NCI-H2029 treated with DMSO at 0.1 percent for 48 hours (cell line): ENCODE results near the gene MMRN2.
"Not testable (repeated sequence)": the region's sequence is repeated elsewhere in the genome, so short reads cannot be mapped to it uniquely, and the experiment has no call there.

Experiments used
- DNase-seq: peaks from one replicate; lab custom pipeline; 2025; lab: John Stamatoyannopoulos, UW

Gene MMRN2

DNA sequence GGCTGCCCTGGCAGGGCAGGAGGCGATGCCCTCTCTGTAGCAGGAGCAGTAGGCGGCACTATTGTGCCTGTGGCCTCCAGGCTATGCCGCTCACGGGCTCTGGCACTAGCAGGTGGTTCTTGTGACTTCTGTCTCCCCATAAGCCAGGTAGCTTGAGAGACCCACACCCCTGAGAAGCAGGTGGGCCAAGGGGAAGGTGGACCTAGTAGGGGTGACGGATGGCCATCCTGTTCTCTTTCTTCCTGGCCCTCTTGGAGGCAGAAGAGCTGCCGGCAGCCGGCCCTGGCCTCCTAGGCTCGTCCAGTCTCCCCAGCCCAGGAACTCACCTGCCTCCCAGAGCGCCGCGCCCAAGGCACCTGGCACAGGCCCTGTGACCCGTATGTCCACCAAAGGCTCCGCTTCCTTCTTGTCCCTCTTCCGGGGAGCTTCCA is 15.4 kb downstream of the MMRN2 start:
- no peak for DNase-seq

DNA sequence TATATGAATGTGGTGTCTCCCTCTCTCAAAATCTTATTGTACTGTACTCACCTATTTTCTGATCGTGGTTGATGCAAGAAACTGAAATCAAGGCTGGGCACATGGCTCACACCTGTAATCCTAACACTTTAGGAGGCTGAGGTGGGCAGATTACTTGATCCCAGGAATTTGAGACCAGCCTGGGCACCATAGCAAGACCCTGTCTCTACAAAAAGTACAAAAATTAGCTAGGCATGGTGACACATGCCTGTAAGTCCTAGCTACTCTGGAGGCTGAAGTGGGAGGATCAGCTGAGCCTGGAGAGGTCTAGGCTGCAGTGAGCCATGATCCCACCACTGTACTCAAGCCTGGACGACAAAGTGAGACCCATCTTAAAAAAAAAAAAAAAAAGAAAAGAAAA is 16.0 kb downstream of the MMRN2 start:
- DNase-seq = no peak

DNA sequence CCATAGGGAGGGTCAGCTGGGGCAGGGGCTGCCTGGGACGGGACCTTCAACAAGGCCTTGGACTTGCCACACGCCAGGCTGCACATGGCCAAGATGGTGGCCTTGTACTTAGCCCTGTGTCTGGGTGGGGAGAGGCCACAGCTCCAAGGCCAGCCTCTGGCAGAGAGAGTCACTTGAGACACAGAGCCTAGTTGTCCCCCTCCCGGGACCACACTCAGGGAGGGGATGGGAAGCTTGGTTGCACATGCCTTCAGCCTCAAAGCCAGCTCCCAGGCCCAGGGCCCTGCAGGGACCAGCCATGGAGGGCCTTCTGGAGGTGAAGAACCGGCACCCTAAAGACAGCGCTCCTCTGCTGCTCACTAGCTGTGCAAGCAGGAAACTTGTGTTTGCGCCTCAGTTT is 16.7 kb downstream of the MMRN2 start:
- DNase-seq = no peak

DNA sequence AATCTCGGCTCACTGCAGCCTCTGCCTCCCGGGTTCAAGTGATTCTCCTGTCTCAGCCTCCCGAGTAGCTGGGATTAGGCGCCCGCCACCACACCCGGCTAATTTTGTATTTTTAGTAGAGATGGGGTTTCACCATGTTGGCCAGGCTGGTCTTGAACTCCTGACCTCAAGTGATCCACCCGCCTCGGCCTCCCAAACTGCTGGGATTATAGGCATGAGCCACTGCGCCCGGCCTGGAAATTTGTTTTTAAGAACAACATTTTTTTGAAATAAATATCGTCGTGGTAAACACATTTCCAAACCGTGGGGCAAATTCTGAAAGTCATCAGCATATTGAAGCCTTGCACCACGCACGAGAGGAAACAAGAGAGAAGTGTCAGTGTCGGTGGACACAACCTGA is 17.3 kb downstream of the MMRN2 start:
- not testable (repeated sequence) for DNase-seq

DNA sequence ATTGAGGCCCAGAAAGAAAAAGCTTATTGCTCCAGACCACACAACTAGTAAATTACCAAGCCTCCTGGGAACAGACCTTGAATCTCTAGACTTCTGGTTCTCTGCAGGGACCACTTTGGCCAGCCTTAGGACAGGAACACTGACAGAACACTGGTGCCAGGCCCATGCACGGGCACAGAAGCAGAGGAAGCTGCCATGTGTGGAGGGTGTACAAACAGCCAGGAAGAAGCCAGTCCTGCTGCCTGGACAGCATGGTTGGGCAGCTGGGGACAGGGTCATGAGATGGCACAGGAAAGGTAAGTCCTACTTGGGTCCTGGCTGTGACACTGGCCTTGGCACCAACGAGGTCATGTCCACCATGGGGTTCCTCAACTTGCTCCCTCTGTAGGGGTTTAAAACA is 19.2 kb downstream of the MMRN2 start:
- DNase-seq = no peak

DNA sequence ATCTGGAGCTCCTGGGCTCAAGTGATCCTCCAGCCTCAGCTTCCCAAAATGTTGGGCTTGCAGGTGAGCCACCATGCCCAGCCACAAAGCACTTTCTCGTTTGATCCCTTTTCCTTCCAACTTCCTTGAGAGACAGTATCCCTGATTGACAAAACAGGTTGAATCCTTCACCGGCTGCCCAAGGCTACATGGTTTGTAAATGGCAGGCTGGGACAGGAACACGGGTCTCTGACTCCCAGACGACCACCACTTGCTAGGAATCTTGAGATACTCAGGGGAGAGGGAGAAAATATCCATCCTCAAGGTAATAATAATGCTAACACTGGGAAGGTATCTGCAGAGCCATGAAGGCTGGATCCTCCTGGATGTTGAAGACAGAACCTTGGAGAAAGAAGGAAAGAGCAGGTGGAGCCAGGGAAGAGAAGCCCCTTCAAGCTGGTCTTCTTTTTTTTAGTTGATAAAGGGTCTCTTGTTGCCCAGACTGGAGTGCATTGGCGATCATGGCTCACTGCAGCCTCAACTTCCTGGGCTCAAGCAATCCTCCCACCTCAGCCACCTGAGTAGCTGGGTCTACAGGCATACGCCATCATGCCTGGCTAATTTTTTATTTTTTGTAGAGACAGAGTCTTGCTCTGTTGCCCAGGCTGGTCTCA is 19.8 kb downstream of the MMRN2 start:
- DNase-seq = no peak

DNA sequence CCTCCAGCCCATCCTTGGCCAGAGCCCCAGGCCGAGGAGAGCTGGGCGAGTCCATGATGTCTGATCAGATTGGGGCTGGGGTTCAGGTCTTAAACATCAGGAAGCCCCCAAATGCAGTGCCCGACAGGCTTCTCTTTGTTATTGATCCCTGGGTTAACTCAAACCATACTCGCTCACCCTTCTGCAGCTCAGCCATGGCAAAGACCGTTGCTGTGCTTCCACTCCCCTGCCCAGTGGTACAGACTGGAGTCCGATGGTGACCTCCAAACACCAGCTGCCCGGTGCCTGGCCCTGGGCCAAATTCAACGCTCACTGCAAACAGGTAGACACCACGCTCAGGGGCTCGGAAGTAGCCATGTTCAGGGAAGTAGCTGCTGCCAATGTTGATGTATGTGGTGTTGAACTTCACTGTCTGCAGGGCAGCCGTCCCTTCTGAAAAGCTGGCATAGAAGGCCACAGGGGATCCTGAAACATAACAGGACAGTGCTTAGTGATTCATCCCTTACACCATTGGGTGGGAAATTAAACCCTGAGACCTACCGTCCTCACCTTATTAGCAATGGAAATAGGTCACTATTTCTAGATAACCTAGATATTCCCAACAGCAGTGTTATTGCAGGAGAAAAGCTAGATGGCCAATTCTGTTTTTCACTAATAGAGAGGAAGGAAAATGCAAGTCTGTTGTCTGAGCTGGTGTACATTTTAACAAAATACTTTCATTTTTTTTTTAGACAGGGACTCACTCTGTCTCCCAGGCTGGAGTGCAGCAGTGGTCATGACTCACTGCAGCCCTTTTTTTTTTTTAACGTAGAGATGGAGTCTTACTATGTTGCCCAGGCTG is 20.5 kb downstream of the MMRN2 start:
- DNase-seq = no peak

DNA sequence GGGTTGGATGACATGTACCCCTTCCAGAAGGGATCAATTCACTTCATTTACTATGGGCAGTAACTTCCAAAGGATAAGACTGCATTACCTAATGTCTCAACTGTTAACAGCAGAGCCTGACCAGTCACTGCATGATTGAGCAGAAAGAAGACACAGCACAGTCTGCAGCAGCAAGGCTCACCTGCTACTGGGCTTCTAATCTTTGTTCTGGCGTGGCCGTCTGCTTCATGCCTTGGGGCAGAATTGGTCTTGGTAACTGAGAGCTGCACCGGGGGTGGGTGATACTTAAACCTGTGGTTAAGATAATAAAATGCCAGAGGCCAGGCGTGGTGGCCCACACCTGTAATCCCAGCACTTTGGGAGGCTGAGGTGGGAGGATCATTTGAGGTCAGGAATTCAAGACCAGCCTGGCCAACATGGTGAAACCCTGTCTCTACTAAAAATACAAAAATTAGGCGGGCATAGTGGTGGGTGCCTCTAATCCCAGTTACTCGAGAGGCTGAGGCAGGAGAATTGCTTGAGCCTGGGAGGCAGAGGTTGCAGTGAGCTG is 23.2 kb downstream of the MMRN2 start:
- not testable (repeated sequence) for DNase-seq

DNA sequence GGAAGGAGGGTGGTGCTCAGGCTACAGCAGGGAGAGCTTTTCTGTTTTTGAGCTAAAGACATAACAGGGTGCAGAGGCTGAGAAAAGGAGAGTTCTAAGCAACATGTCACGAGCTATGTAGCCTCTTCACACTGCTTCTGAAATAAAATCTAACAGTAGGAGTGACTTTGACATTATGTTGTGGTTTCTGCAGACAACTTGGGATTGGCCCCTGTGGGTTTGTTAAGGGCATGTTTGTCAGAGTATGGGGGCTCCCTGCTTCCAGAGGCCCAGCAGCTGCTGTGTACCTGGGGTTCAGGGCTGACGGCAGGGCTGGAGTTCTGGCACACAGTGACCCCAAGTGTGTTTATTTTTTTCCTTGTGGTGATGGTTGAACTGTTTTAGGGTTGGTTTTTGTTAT is 24.7 kb downstream of the MMRN2 start:
- no peak for DNase-seq

DNA sequence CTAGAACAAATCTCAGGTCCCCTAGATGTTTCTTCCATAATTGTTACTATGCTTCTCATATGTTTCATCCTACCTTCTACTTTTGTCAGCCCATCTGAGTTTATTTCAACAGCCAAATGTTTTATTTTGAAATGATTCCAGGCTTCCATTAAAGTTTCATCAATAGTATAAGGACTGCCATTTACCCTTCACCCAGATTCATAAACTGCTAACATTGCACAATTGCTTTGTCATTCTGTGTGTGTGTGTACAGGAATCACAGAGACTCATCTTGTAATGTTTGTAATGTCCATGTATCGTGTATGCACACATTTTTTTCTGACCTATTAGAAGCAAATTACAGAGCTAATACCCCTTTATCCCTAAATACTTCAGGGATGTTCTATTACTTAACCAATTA is 25.5 kb downstream of the MMRN2 start:
- DNase-seq = no peak

DNA sequence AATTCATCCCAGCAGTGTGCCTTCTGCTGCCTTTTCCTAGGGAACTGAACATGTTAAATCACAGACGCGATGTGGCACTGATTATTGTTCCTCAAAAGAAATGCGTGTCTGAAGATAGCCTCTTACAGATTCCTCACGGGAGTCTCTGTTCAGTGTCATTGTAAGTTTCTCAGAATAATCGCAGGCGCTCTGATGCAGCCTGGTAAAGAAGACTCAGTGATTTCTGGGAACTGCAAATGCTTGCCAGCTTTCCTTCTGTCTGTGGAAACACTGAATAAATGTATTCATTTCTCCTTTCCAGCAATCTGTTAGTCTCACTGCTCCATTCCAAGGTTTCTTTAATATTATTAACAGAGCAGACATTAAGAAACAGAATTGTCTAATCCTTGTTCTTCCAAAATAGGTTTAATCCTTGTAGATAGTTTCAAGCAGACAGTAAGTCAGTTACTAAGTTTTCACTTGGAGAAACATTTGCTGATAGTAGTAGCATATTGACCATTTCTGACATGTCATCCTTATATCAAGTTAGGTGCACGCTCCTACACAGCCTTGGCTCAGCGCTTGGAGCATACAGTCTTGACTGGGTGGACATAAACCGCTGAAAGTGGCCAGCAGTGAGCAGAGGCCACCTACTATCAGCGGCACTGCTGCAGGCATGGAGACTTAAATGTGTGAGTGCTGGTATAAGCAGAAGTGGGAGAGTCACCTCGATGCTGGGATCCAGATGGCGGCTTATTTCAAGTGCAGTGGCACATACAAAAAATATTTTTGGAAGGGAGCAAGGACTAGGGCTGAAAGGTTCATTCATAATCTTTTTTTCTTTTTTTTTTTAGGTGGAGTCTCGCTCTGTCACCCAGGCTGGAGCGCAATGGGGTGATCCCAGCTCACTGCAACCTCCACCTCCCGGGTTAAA is 27.7 kb downstream of the MMRN2 start:
- DNase-seq = no peak

DNA sequence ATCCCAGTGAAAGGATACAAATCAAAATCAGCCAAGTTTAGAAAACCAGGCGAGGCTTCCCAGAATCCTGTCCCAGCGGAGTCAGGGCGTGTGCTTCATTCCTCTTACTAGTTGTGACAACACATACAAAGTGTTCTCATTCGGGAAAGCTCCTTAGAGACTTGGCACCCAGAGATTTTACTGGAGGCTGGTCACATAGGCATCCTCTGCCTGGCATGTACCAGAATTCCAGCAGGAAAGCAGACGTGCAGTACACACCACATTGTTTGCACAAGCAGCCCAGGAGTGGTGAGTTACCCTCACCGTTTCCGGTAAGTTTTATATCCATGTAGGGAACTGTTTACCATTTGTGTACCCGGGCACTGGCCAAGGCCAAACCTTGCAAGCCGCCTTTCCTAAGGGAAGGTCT is 34.9 kb downstream of the MMRN2 start:
- no peak for DNase-seq

DNA sequence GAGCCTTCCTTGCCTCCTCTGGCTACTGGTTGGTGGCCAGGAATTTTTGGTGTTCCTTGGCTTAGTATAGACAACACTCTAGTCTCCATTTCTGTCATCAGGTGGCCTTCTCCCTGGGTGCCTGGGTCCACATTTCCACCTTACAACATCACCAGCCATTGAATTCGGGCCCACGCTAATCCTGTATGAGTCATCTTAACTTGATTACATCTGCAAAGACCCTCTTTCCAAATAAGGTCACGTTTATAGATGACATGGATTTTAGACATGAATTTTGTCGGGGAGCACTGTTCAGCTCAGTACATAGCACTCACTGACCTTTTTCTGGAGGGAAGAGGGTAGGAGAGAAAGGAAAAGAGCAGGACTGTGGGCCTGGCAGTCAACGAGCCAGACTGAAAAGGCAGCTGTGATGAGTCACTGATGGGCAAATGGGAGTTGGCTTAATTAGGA is 39.4 kb downstream of the MMRN2 start:
- no peak for DNase-seq

DNA sequence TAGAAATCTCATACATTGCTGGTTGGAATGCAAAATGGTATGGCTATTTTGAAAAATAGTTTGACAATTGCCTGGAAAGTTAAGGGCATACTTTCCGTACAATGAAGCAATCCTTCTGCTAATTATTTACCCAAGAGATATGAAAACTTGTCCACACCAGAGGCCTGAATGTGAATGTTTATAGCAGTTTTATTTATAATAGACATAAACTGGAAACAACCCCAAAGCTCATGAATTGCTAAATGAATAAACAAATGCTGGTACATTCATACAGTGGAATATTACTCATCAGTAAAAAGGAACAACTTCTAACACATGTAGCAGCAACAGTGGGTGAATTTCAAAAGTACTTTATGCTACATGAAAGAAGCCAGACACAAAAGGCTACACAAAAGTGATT is 42.7 kb downstream of the MMRN2 start:
- DNase-seq = no peak

DNA sequence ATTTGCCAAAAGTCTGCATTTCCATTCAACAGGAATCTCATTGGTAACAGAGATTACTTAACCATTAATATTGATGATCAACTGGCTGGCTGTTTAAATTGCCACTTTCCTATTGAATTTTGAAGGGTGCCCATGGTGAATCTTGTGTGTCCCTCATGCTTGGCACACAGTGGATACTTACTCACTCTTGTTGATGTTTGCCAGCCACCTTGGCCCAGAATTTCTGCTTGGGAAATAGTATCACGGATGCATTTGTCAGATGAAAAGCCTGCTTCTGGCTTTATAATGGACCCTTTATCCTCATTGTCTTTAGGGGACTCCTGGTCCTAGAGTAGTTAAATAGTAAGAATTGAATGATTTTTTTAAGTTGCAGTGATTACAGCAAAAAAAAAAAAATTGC is 52.0 kb downstream of the MMRN2 start:
- no peak for DNase-seq

DNA sequence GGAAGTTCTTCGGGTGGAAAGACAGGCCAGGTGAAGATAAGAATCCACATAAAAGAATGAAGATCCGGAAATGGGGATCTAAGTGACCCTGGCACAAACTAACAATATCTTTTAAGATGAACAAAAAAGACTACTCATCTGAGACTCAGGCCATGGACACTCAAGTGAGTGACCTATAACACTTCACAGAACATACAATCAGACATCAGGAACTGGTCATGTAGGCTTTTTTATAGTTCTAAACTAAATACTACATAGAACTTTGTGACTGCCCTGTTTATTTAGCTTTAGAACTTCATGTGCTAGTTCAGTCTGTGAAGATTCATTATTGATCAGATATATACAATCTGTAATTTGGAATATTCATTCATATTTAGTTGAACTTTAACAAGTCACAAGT is 52.8 kb downstream of the MMRN2 start:
- no peak for DNase-seq

DNA sequence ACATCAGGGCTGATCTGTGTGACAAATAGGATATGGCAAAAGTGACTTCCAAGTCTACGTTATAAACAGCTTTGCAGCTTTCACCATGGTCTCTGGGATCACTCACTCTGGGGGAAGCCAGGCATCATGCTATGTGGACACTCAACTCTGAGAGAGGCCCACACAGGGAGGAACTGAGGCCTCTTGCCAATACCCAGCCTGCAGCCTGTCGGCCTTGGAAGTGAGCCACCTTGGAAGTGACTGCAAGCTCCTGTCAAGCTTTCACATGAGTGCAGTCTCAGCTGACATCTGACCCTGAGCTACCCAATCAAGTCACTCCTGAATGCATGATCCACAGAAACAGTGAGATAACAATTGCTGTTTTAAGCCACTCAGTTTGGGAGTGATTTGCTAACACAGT is 56.5 kb downstream of the MMRN2 start:
- DNase-seq = no peak

DNA sequence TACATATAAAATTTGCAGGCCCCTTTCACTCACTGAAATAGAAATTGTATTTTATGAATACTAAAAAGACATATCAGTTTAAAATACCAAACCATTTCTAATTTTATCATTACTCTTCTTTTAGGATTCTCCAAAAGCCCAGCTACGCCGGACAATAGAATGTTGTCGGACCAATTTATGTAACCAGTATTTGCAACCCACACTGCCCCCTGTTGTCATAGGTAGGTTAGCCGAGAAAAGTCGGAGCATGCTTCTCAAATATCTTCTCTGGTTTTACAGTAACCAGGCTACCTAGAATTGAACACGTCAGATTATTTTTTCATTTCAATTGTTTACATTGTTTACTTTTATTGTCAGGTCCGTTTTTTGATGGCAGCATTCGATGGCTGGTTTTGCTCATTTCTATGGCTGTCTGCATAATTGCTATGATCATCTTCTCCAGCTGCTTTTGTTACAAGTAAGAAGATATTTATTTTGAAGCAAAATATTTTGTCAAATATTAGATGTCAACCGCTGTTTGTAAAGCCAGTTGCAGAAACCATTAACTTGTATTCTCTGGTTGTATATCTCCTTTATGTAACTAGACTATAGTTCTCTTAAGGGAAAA is 57.6 kb downstream of the MMRN2 start:
- no peak for DNase-seq

DNA sequence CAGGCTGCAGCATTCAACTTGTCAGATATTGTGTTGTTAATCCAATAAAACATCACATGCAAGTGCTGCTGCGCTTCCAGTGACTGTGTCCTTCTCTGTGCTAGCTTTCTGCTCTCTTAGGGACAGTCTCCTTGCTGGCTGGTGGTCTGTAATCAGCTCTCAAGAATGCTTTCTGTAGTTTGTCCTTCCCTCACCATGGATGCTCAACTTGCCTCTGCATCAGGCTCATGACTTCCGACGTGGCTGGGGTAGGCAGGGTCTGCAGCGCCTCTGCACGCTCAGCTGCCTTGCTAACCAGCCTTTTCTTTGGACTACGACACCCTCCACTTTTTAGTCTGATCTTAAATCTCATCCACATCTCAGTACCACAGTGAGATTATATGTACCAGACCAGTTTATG is 58.3 kb downstream of the MMRN2 start:
- DNase-seq = no peak

DNA sequence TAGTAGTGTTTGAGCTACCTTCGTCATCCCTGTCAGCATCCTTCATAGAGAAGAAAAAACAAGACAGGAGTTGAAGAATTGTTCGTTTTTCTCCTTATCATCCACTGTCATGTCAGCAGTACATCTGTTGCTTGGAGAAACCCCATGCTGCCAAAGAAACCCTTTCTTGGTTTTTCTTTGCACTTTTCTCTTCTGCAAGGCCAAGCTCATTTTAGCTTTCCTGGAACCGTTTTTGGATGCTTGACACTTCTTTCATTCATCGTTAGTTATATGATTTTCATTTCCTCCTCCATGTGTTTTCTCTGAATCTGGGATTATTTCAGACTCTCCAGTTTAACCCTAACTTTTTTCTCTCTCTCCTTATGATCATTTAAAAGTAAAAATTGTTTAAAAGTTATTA is 58.9 kb downstream of the MMRN2 start:
- no peak for DNase-seq

DNA sequence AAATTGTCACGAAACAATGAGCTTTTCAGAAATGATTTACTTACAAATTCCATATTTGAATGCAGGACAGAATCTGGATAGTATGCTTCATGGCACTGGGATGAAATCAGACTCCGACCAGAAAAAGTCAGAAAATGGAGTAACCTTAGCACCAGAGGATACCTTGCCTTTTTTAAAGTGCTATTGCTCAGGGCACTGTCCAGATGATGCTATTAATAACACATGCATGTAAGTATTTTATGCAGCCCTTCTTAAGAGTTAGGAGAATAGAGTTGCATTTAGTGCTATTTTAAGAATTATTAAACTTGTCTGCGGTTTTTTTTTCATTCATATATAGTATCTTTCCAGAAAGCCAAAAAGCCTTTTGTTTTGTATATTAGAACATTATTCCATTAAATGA is 67.4 kb downstream of the MMRN2 start:
- DNase-seq = no peak
